Trophoblast cell (in vitro differentiated cells and primary cell): ENCODE data around the gene WAC.
A peak's percentile ranks its signal among the peaks of the same experiment; 100 is the strongest.
"Not testable (repeated sequence)": the region's sequence is repeated elsewhere in the genome, so short reads cannot be mapped to it uniquely, and the experiment has no call there.

Experiments
- DNase-seq, 2 donors: peaks; one replicate each; pipeline ENCODE4 v3.0.0-alpha.2; 2016
- H2AFZ ChIP-seq: 2 replicates; pipeline ENCODE4 v1.6.1; 2013; ENCODE audit warnings: low read length, moderate library complexity, mild to moderate bottlenecking; ENCODE audit not compliant: insufficient read depth, poor library complexity
- H2AK5ac ChIP-seq: 2 replicates; pipeline ENCODE4 v1.6.1; 2013; ENCODE audit warnings: mild to moderate bottlenecking, low read length
- H2BK120ac ChIP-seq: 2 replicates; pipeline ENCODE4 v1.6.1; 2013; ENCODE audit warnings: low read length, mild to moderate bottlenecking, moderate library complexity; ENCODE audit not compliant: insufficient read depth, poor library complexity
- H2BK12ac ChIP-seq: 2 replicates; pipeline ENCODE4 v1.6.1; 2013; ENCODE audit warnings: mild to moderate bottlenecking, low read length, moderate library complexity
- H2BK5ac ChIP-seq: 2 replicates; pipeline ENCODE4 v1.6.1; 2013; ENCODE audit warnings: low read length, low read depth, moderate library complexity, mild to moderate bottlenecking; ENCODE audit not compliant: poor library complexity
- H3K14ac ChIP-seq: 2 replicates; pipeline ENCODE4 v1.6.1; 2013; ENCODE audit warnings: mild to moderate bottlenecking, low read length
- H3K18ac ChIP-seq: 2 replicates; pipeline ENCODE4 v1.6.1; 2013; ENCODE audit warnings: mild to moderate bottlenecking, low read length
- H3K23ac ChIP-seq: 2 replicates; pipeline ENCODE4 v1.6.1; 2013; ENCODE audit warnings: low read length
- H3K27ac ChIP-seq: 2 replicates; pipeline ENCODE4 v1.5.1; 2013; ENCODE audit warnings: low read depth, mild to moderate bottlenecking, inconsistent platforms, low read length, moderate library complexity
- H3K27me3 ChIP-seq: 2 replicates; pipeline ENCODE4 v1.6.1; 2013; ENCODE audit warnings: inconsistent platforms, mild to moderate bottlenecking, low read length, moderate library complexity; ENCODE audit not compliant: insufficient read depth
- H3K36me3 ChIP-seq, 2 experiments: 1 replicate in 1 of 2; 2 replicates in 1 of 2; pipeline ENCODE4 v1.6.1; 2013; ENCODE audit warnings: low read length in 2 of 2, mild to moderate bottlenecking in 2 of 2, moderate library complexity in 1 of 2; ENCODE audit not compliant: insufficient read depth in 2 of 2, control insufficient read depth in 1 of 2
- H3K4ac ChIP-seq: 2 replicates; pipeline ENCODE4 v1.6.1; 2013; ENCODE audit warnings: low read depth, mild to moderate bottlenecking, low read length, moderate library complexity
- H3K4me1 ChIP-seq, 2 experiments: 1 replicate in 1 of 2; 2 replicates in 1 of 2; pipeline ENCODE4 v1.6.1; 2013; ENCODE audit warnings: low read length in 2 of 2, mild to moderate bottlenecking in 2 of 2, moderate library complexity in 1 of 2; ENCODE audit not compliant: insufficient read depth in 2 of 2, control insufficient read depth in 1 of 2
- H3K4me2 ChIP-seq: 2 replicates; pipeline ENCODE4 v1.6.1; 2013; ENCODE audit warnings: inconsistent platforms, mild to moderate bottlenecking, low read length, moderate library complexity
- H3K4me3 ChIP-seq: 2 replicates; pipeline ENCODE4 v1.5.1; 2013; ENCODE audit warnings: mild to moderate bottlenecking, low read depth, low read length, inconsistent platforms
- H3K79me1 ChIP-seq: one replicate; pipeline ENCODE4 v1.6.1; 2013; ENCODE audit warnings: low read length
- H3K79me2 ChIP-seq: 2 replicates; pipeline ENCODE4 v1.6.1; 2013; ENCODE audit warnings: low read length, mild to moderate bottlenecking; ENCODE audit not compliant: control insufficient read depth, insufficient read depth, poor library complexity
- H3K9ac ChIP-seq: 2 replicates; pipeline ENCODE4 v1.6.1; 2013; ENCODE audit warnings: mild to moderate bottlenecking, low read length
- H3K9me3 ChIP-seq: 2 replicates; pipeline ENCODE4 v1.6.1; 2013; ENCODE audit warnings: low read depth, mild to moderate bottlenecking, control low read depth, inconsistent platforms, low read length; ENCODE audit not compliant: insufficient read depth
- H4K12ac ChIP-seq: 2 replicates; pipeline ENCODE4 v1.6.1; 2013; ENCODE audit warnings: low read depth, mild to moderate bottlenecking, low read length, moderate library complexity
- H4K8ac ChIP-seq: 2 replicates; pipeline ENCODE4 v1.6.1; 2013; ENCODE audit warnings: low read depth, mild to moderate bottlenecking, low read length, moderate library complexity
- H4K91ac ChIP-seq: one replicate; pipeline ENCODE4 v1.6.1; 2013; ENCODE audit warnings: low read depth, mild to moderate bottlenecking, low read length, moderate library complexity
- WGBS: extraction: QIAGEN DNeasy Blood & Tissue Kit; methylation state at CpG from one replicate; pipeline ENCODE4 v1.1.7; 2013; ENCODE audit warnings: missing lambda C conversion rate; ENCODE audit not compliant: insufficient read length, insufficient coverage; ENCODE audit errors: extremely low coverage; 5-methylcytosine and 5-hydroxymethylcytosine counted together

WAC gene

GRCh38 chr10:28606568-28606967, 73.7 kb downstream of the WAC start:
- Histone ChIP-seq H3K79me2 (peaks cover 4% of the 10 kb centered on the region), H3K18ac (no peak overlapping the region), H3K79me1 (no peaks in the 10 kb centered on the region), H3K4ac (no peak overlapping the region), H3K4me2 (no peak overlapping the region), H3K14ac (no peak overlapping the region), H4K91ac (no peak overlapping the region), H2BK120ac (no peak overlapping the region), H3K9ac (no peak overlapping the region), H3K4me1 (peaks cover 0 to 2% of the 10 kb centered on the region in 2 experiments), H2BK12ac (no peak overlapping the region), H3K4me3 (no peak overlapping the region), H3K27ac (no peak overlapping the region), H4K8ac (no peak overlapping the region), H3K27me3 (no peaks in the 10 kb centered on the region), H3K23ac (no peak overlapping the region), H2AFZ (no peak overlapping the region), H3K9me3 (no peaks in the 10 kb centered on the region), H2BK5ac (no peak overlapping the region), H4K12ac (no peak overlapping the region), H2AK5ac (no peak overlapping the region), H3K36me3 (peaks cover 20 to 23% of the 10 kb centered on the region in 2 experiments)
- DNase-seq = no peak
- WGBS = no CpG with 5 or more reads among the region's 2 CpGs

- WGBS = no CpG with 5 or more reads among the region's 3 CpGs
Measured at GRCh38 chr10:28609636-28610035, 76.7 kb downstream of the WAC start.

GRCh38 chr10:28612877-28613276, 80.0 kb downstream of the WAC start:
- H2AK5ac ChIP-seq = no peak overlapping the region
- no peak overlapping the region for H3K27ac ChIP-seq
- H3K4me1 ChIP-seq = no peaks in the 10 kb centered on the region
- WGBS = no CpG with 5 or more reads among the region's 6 CpGs
- H3K9ac ChIP-seq = no peak overlapping the region
- no peak overlapping the region for H4K91ac ChIP-seq
- no peak overlapping the region for H3K14ac ChIP-seq
- no peak overlapping the region for H2BK12ac ChIP-seq
- H4K8ac ChIP-seq = no peak overlapping the region
- H3K9me3 ChIP-seq = no peaks in the 10 kb centered on the region
- no peak overlapping the region for H4K12ac ChIP-seq
- DNase-seq = no peak
- H3K23ac ChIP-seq = no peak overlapping the region
- no peaks in the 10 kb centered on the region for H3K27me3 ChIP-seq
- peaks cover 19 to 34% of the 10 kb centered on the region in 2 experiments for H3K36me3 ChIP-seq
- no peak overlapping the region for H2BK5ac ChIP-seq
- no peak overlapping the region for H3K4me2 ChIP-seq
- no peak overlapping the region for H3K4ac ChIP-seq
- H2AFZ ChIP-seq = no peak overlapping the region
- peaks cover 2% of the 10 kb centered on the region for H3K79me2 ChIP-seq
- no peaks in the 10 kb centered on the region for H3K79me1 ChIP-seq
- H3K18ac ChIP-seq = peak overlapping the region; percentile 59
- no peak overlapping the region for H2BK120ac ChIP-seq
- H3K4me3 ChIP-seq = no peak overlapping the region

More at GRCh38 chr10:28609636-28610035, 76.7 kb downstream of the WAC start:
- not testable (repeated sequence) for DNase-seq, H3K27me3 ChIP-seq, H3K4me2 ChIP-seq, H3K4me3 ChIP-seq, H3K9me3 ChIP-seq, H3K27ac ChIP-seq, H3K23ac ChIP-seq, H3K79me1 ChIP-seq, H3K4ac ChIP-seq, H4K8ac ChIP-seq, H3K9ac ChIP-seq, H3K79me2 ChIP-seq, H2BK12ac ChIP-seq, H4K12ac ChIP-seq, H3K14ac ChIP-seq, H2BK120ac ChIP-seq, H2AFZ ChIP-seq, H4K91ac ChIP-seq, H3K4me1 ChIP-seq, H3K18ac ChIP-seq, H2AK5ac ChIP-seq, H2BK5ac ChIP-seq
- peaks cover 21 to 28% of the 10 kb centered on the region in 2 experiments for H3K36me3 ChIP-seq

DNA sequence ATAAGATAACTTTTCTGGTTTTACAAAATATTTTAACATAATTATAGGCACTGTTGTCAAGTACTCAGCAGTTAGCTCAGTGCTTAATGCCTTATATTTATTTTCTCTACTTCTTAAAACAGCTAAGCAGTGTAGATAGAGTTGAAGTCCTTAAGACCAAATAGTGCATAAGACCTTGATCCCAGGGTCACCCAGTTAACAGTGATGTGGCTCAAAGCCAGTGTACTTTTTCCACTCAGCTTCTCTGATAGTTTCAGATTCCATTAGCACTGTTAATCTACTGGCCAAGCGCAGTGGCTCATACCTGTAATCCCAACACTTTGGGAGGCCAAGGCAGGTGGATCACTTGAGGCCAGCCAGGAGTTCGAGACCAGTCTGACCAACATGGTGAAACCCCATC, 83.6 kb downstream of the WAC start:
- Histone ChIP-seq H2BK12ac (no peak overlapping the region), H3K14ac (no peak overlapping the region), H2BK5ac (no peak overlapping the region), H3K23ac (no peak overlapping the region), H4K8ac (no peak overlapping the region), H3K4me2 (no peak overlapping the region), H2AFZ (no peak overlapping the region), H2AK5ac (no peak overlapping the region), H4K91ac (no peak overlapping the region), H3K4me3 (no peak overlapping the region), H3K4ac (no peak overlapping the region), H3K9ac (no peak overlapping the region), H3K18ac (no peak overlapping the region), H3K79me2 (peaks cover 2% of the 10 kb centered on the region), H4K12ac (no peak overlapping the region), H2BK120ac (no peak overlapping the region), H3K9me3 (no peaks in the 10 kb centered on the region), H3K79me1 (no peaks in the 10 kb centered on the region), H3K36me3 (peaks cover 11 to 22% of the 10 kb centered on the region in 2 experiments), H3K4me1 (no peaks in the 10 kb centered on the region), H3K27me3 (no peaks in the 10 kb centered on the region), H3K27ac (no peak overlapping the region)
- WGBS = no CpG with 5 or more reads among the region's 2 CpGs
- DNase-seq = no peak
